HepG2 (cell line): ENCODE data around the gene PLEKHG5. TPM values are rescaled to one million over a fixed set of nuclear protein-coding genes. Genes with fewer than 3 reads are reported as not detected.

Experiments
- CERS6 ChIP-seq: sonication (generic); formaldehyde crosslinking; IDR thresholded peaks from 2 replicates; pipeline ENCODE4 v1.5.0; 2020; ENCODE audit warnings: missing genetic modification reagents
- CTCF ChIP-seq: sonication (generic); formaldehyde crosslinking; IDR thresholded peaks from 2 replicates; pipeline ENCODE4 v1.5.0; 2020; ENCODE audit warnings: mild to moderate bottlenecking, missing genetic modification reagents, moderate library complexity
- FOXP1 ChIP-seq, 2 experiments: fragments of 450-650 bp in 1 of 2; IDR thresholded peaks; 2 replicates each; pipeline ENCODE4 v1.6.1; 2017 to 2018; ENCODE audit warnings: antibody characterized with exemption in 1 of 2
- MAFG ChIP-seq: sonication (generic); formaldehyde crosslinking; IDR thresholded peaks from 2 replicates; pipeline ENCODE4 v1.5.1; 2020; ENCODE audit warnings: mild to moderate bottlenecking, missing genetic modification reagents
- NFIB ChIP-seq: sonication (generic); formaldehyde crosslinking; IDR thresholded peaks from 2 replicates; pipeline ENCODE4 v1.9.0; 2021; ENCODE audit warnings: missing genetic modification reagents, mild to moderate bottlenecking, borderline replicate concordance
- SP4 ChIP-seq: sonication (generic); formaldehyde crosslinking; IDR thresholded peaks from 2 replicates; pipeline ENCODE4 v1.8.1; 2023; ENCODE audit warnings: mild to moderate bottlenecking, missing genetic modification reagents
- STAT5B ChIP-seq: sonication (generic); formaldehyde crosslinking; IDR thresholded peaks from 2 replicates; pipeline ENCODE4 v1.4.0; 2020; ENCODE audit warnings: missing genetic modification reagents
- ZNF160 ChIP-seq: sonication (generic); formaldehyde crosslinking; IDR thresholded peaks from 2 replicates; pipeline ENCODE4 v1.8.0; 2022; ENCODE audit warnings: mild to moderate bottlenecking, inconsistent platforms, missing genetic modification reagents
- ZNF275 ChIP-seq: sonication (generic); formaldehyde crosslinking; IDR thresholded peaks from 2 replicates; pipeline ENCODE4 v1.8.0; 2022; ENCODE audit warnings: missing genetic modification reagents, mild to moderate bottlenecking, inconsistent platforms, borderline replicate concordance
- ZNF292 ChIP-seq: sonication (generic); formaldehyde crosslinking; IDR thresholded peaks from 2 replicates; pipeline ENCODE4 v1.8.1; 2022; ENCODE audit warnings: mild to moderate bottlenecking, low read depth, missing genetic modification reagents, borderline replicate concordance
- ZNF546 ChIP-seq: sonication (generic); formaldehyde crosslinking; conservative IDR thresholded peaks from 2 replicates; pipeline ENCODE4 v1.8.1; 2023; ENCODE audit warnings: mild to moderate bottlenecking, missing genetic modification reagents
- ZNF737 ChIP-seq: sonication (generic); formaldehyde crosslinking; IDR thresholded peaks from 2 replicates; pipeline ENCODE4 v1.5.0; 2020; ENCODE audit warnings: missing genetic modification reagents, mild to moderate bottlenecking, borderline replicate concordance
- polyA plus RNA-seq, 8 experiments: library from polyadenylated mRNA; depleted of rRNA in 3 of 8; stranded (reverse) in 7 of 8; unstranded in 1 of 8; fragments of >200 nt; fragmentation: Illumina TruSeq in 4 of 8; extraction: Trizol in 4 of 8; gene quantifications; 2 replicates each; pipeline versions ENCODE4 v1.2.1 to v1.2.3, GENCODE V29; 2011 to 2016; ENCODE audit warnings: low read depth in 4 of 8, missing spikeins in 1 of 8, mixed read lengths in 1 of 8; ENCODE audit not compliant: insufficient read depth in 1 of 8
- total RNA-seq, 5 experiments: library from RNA; depleted of rRNA; stranded (reverse); fragments of >200 nt; fragmentation: Illumina TruSeq; extraction: Trizol; gene quantifications; 2 replicates each; pipeline ENCODE4 v1.2.3, GENCODE V29; 2016; ENCODE audit warnings: low read depth in 1 of 5
- TF ChIP-seq, protein P1 (sequence below): sonication (generic); formaldehyde crosslinking; IDR thresholded peaks from 2 replicates; pipeline ENCODE4 v1.5.0; 2020; ENCODE audit warnings: mild to moderate bottlenecking, missing genetic modification reagents
- TF ChIP-seq, protein P2 (sequence below): sonication (generic); formaldehyde crosslinking; IDR thresholded peaks from 2 replicates; pipeline ENCODE4 v1.4.0; 2020; ENCODE audit warnings: missing genetic modification reagents
- TF ChIP-seq, protein P3 (sequence below): sonication (generic); formaldehyde crosslinking; IDR thresholded peaks from 2 replicates; pipeline ENCODE4 v1.5.0; 2020; ENCODE audit warnings: missing genetic modification reagents

The PLEKHG5 gene
- total and polyA plus RNA-seq, 2 of the 13 experiments (the other 11 are each of a cell fraction or from before 2014, with no cell fraction given): 1.9 to 3.5 TPM

GRCh38 chr1:6511561-6512244, 20.2 kb upstream of the PLEKHG5 start (continued):
- TF ChIP-seq, protein P1, sequence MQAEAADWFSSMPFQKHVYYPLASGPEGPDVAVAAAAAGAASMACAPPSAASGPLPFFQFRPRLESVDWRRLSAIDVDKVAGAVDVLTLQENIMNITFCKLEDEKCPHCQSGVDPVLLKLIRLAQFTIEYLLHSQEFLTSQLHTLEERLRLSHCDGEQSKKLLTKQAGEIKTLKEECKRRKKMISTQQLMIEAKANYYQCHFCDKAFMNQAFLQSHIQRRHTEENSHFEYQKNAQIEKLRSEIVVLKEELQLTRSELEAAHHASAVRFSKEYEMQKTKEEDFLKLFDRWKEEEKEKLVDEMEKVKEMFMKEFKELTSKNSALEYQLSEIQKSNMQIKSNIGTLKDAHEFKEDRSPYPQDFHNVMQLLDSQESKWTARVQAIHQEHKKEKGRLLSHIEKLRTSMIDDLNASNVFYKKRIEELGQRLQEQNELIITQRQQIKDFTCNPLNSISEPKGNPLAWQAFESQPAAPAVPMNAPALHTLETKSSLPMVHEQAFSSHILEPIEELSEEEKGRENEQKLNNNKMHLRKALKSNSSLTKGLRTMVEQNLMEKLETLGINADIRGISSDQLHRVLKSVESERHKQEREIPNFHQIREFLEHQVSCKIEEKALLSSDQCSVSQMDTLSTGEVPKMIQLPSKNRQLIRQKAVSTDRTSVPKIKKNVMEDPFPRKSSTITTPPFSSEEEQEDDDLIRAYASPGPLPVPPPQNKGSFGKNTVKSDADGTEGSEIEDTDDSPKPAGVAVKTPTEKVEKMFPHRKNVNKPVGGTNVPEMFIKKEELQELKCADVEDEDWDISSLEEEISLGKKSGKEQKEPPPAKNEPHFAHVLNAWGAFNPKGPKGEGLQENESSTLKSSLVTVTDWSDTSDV (CRISPR knock-in tag): no peak
- no peak for TF ChIP-seq FOXP1 (IDR thresholded peaks at IDR 0.05)
- no peak for TF ChIP-seq FOXP1 (CRISPR knock-in tag; IDR thresholded peaks at IDR 0.05)
- no peak for TF ChIP-seq ZNF275 (CRISPR knock-in tag)
- no peak for TF ChIP-seq STAT5B (CRISPR knock-in tag)
- TF ChIP-seq, protein P2, sequence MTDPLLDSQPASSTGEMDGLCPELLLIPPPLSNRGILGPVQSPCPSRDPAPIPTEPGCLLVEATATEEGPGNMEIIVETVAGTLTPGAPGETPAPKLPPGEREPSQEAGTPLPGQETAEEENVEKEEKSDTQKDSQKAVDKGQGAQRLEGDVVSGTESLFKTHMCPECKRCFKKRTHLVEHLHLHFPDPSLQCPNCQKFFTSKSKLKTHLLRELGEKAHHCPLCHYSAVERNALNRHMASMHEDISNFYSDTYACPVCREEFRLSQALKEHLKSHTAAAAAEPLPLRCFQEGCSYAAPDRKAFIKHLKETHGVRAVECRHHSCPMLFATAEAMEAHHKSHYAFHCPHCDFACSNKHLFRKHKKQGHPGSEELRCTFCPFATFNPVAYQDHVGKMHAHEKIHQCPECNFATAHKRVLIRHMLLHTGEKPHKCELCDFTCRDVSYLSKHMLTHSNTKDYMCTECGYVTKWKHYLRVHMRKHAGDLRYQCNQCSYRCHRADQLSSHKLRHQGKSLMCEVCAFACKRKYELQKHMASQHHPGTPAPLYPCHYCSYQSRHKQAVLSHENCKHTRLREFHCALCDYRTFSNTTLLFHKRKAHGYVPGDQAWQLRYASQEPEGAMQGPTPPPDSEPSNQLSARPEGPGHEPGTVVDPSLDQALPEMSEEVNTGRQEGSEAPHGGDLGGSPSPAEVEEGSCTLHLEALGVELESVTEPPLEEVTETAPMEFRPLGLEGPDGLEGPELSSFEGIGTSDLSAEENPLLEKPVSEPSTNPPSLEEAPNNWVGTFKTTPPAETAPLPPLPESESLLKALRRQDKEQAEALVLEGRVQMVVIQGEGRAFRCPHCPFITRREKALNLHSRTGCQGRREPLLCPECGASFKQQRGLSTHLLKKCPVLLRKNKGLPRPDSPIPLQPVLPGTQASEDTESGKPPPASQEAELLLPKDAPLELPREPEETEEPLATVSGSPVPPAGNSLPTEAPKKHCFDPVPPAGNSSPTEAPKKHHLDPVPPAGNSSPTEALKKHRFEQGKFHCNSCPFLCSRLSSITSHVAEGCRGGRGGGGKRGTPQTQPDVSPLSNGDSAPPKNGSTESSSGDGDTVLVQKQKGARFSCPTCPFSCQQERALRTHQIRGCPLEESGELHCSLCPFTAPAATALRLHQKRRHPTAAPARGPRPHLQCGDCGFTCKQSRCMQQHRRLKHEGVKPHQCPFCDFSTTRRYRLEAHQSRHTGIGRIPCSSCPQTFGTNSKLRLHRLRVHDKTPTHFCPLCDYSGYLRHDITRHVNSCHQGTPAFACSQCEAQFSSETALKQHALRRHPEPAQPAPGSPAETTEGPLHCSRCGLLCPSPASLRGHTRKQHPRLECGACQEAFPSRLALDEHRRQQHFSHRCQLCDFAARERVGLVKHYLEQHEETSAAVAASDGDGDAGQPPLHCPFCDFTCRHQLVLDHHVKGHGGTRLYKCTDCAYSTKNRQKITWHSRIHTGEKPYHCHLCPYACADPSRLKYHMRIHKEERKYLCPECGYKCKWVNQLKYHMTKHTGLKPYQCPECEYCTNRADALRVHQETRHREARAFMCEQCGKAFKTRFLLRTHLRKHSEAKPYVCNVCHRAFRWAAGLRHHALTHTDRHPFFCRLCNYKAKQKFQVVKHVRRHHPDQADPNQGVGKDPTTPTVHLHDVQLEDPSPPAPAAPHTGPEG (CRISPR knock-in tag): no peak
- TF ChIP-seq NFIB (CRISPR knock-in tag): no peak
- peak; percentile 12; the same call in 1 of the 2 replicates for TF ChIP-seq SP4 (CRISPR knock-in tag)
- TF ChIP-seq, protein P3, sequence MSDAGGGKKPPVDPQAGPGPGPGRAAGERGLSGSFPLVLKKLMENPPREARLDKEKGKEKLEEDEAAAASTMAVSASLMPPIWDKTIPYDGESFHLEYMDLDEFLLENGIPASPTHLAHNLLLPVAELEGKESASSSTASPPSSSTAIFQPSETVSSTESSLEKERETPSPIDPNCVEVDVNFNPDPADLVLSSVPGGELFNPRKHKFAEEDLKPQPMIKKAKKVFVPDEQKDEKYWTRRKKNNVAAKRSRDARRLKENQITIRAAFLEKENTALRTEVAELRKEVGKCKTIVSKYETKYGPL (CRISPR knock-in tag): no peak
- TF ChIP-seq ZNF546: no peak
- TF ChIP-seq CTCF: 0 out of 2 replicates have a peak, but pooled peaks have one; percentile 7
- TF ChIP-seq ZNF737 (CRISPR knock-in tag): no peak
- TF ChIP-seq ZNF292 (CRISPR knock-in tag): no peak; the same call in 1 of the 2 replicates
- TF ChIP-seq MAFG (CRISPR knock-in tag): no peak
- no peak for TF ChIP-seq ZNF160 (CRISPR knock-in tag)
- TF ChIP-seq CERS6: no peak
